BJ (cell line): ENCODE results near the gene ASPHD1. TPM values are rescaled to one million over a fixed set of nuclear protein-coding genes. Genes with fewer than 3 reads are reported as not detected.
A peak's percentile ranks its signal among the peaks of the same experiment; 100 is the strongest.

Experiments
- CTCF ChIA-PET: fragments of 350-600 bp; formaldehyde crosslinking; extraction: SDS; loops from one replicate; lab custom pipeline; 2021; ENCODE audit warnings: antibody characterized with exemption, inconsistent platforms; lab: Yijun Ruan, JAX
- POLR2A ChIA-PET: fragments of 300-600 bp; sonication (Branson Sonifier 250); formaldehyde crosslinking; extraction: SDS; loops from one replicate; lab custom pipeline; 2021; ENCODE audit warnings: antibody characterized with exemption; lab: Charles Lee
- DNase-seq: peaks from one replicate; pipeline ENCODE4 v3.0.0-alpha.2; 2011; ENCODE audit warnings: low read depth
- H3K27me3 ChIP-seq: 2 replicates; pipeline ENCODE4 v1.6.0; 2011; ENCODE audit warnings: low read length; ENCODE audit not compliant: control insufficient read depth, insufficient read depth
- H3K36me3 ChIP-seq: 2 replicates; pipeline ENCODE4 v1.5.1; 2011; ENCODE audit warnings: low read length; ENCODE audit not compliant: control insufficient read depth, insufficient read depth
- H3K4me3 ChIP-seq: 2 replicates; pipeline ENCODE4 v1.5.1; 2011; ENCODE audit warnings: low read depth, mild to moderate bottlenecking, control low read depth, low read length
- CTCF ChIP-seq: IDR thresholded peaks from 2 replicates; pipeline ENCODE4 v1.5.1; 2011; ENCODE audit warnings: low read depth, mild to moderate bottlenecking, control low read depth, inconsistent platforms, low read length, moderate library complexity; ENCODE audit not compliant: insufficient read depth
- polyA plus RNA-seq: library from polyadenylated mRNA; depleted of rRNA; stranded (reverse); fragments of >200 nt; gene quantifications from 2 replicates; pipeline ENCODE4 v1.2.3, GENCODE V29; 2011

Gene ASPHD1
- polyA plus RNA-seq, 1 experiment: 6.9 TPM

GRCh38 chr16:29871822-29872546 is 28.3 kb upstream of the ASPHD1 start:
- TF ChIP-seq CTCF: no peak
- H3K27me3 ChIP-seq: peaks cover 3% of the 10 kb centered on the region; the same call in 1 of the 2 replicates
- CTCF ChIA-PET: no interaction called here
- POLR2A ChIA-PET: interaction anchor here (0.6 kb wide), 1 partner anchor 103 kb away, joined by 4 read pairs; no protein-coding TSS in a partner anchor
- no peak for DNase-seq
- H3K4me3 ChIP-seq: no peak overlapping the region
- H3K36me3 ChIP-seq: no peaks in the 10 kb centered on the region

- DNase-seq: no peak
- ChIA-PET CTCF (no interaction called here), POLR2A (no interaction called here)
- H3K27me3 ChIP-seq: peaks cover 4% of the 10 kb centered on the region; the same call in 1 of the 2 replicates
- TF ChIP-seq CTCF: no peak
- H3K4me3 ChIP-seq: no peak overlapping the region
- H3K36me3 ChIP-seq: no peaks in the 10 kb centered on the region
These were observed 27.0 kb upstream of the ASPHD1 start for GRCh38 chr16:29873319-29873718.

- ChIA-PET CTCF (interaction anchor here (2.5 kb wide), 1 partner anchor 11 kb away, joined by 10 read pairs; no protein-coding TSS in a partner anchor), POLR2A (no interaction called here)
- no peaks in the 10 kb centered on the region for H3K36me3 ChIP-seq
- H3K27me3 ChIP-seq: peaks cover 4% of the 10 kb centered on the region; the same call in 1 of the 2 replicates
- H3K4me3 ChIP-seq: no peak overlapping the region
- no peak for DNase-seq
- TF ChIP-seq CTCF: no peak
These were observed 25.1 kb upstream of the ASPHD1 start for GRCh38 chr16:29875206-29875605.

GRCh38 chr16:29876217-29876593 is 24.1 kb upstream of the ASPHD1 start:
- POLR2A ChIA-PET: no interaction called here
- Histone ChIP-seq H3K27me3 (peaks cover 4% of the 10 kb centered on the region; the same call in 1 of the 2 replicates), H3K4me3 (peak overlapping the region; percentile 32), H3K36me3 (no peaks in the 10 kb centered on the region)
- TF ChIP-seq CTCF: no peak
- CTCF ChIA-PET: interaction anchor here (1.7 to 2.5 kb wide), 2 partner anchors 12 to 28 kb away, joined by 4 to 10 read pairs; no protein-coding TSS in a partner anchor
- no peak for DNase-seq

- Histone ChIP-seq H3K4me3 (peak overlapping the region; percentile 32), H3K36me3 (no peaks in the 10 kb centered on the region), H3K27me3 (peaks cover 4% of the 10 kb centered on the region; the same call in 1 of the 2 replicates)
- CTCF ChIA-PET: interaction anchor here (1.7 to 2.5 kb wide), 2 partner anchors 13 to 28 kb away, joined by 4 to 10 read pairs; no protein-coding TSS in a partner anchor
- DNase-seq: no peak
- POLR2A ChIA-PET: no interaction called here
- TF ChIP-seq CTCF: no peak
These were observed 23.6 kb upstream of the ASPHD1 start for GRCh38 chr16:29876594-29877249.
